COR-L47 (cell line): ENCODE measurements around the gene SCYL1.
"Not testable (repeated sequence)": the region's sequence is repeated elsewhere in the genome, so short reads cannot be mapped to it uniquely, and the experiment has no call there.

ENCODE experiments used
- DNase-seq: peaks from one replicate; lab custom pipeline; 2025; lab: John Stamatoyannopoulos, UW

Gene SCYL1

DNA sequence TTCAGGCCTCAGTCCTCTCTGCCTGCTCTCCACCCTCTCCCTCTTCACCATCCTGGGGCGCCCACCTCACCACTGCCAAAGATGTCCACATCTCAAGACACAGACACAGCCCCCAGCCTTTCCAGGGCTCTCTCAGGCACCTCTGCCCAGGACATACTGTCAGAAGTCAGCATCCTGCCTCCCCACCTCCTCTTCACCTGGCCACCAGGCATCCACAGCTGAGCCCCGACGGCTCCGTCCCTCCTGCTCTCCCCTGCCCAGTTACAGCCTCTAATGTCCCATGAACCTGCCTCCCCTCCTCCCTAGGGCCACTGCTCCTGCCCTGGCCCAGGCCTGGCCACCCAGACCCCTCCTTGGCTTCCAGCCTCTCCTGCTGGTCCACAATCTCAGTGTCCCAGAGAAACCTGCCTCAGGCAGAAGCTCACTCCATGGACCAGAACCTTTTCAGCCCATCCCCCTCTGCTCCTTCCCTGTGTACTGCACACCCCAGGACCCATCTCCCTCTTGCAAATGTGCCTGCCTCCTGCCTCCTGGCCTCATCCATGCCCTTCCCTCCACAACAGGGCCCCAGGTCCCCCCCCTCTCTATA is 30.1 kb downstream of the SCYL1 start:
- DNase-seq: no peak

DNA sequence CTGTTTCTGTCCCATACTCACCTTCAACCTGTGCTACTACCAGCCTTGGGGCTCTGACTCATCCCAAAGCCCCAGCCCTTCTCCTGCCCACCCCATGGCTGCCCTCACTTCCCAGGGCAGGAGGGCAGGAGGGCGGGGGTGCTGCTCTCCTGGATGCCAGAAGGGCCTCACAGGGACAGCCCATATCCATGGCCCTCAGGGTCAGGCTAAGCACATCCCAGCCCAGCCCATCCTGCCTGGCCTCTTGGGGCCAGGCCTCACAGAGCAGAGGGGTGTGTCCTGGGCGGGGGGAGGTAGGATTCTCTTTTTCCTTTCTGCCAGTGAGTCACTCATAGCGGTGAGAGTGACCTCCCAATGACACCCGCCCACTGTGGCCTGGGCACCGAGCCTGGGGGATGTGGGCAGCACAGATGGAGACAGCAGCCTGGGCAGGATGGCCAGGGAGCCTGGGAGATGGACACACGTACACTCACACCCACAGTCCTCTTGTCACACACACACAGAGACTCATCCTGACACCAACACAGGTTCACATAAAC is 30.9 kb downstream of the SCYL1 start:
- DNase-seq: no peak

- DNase-seq: no peak
These were observed 31.8 kb downstream of the SCYL1 start for GRCh38 chr11:65556470-65557279.

DNA sequence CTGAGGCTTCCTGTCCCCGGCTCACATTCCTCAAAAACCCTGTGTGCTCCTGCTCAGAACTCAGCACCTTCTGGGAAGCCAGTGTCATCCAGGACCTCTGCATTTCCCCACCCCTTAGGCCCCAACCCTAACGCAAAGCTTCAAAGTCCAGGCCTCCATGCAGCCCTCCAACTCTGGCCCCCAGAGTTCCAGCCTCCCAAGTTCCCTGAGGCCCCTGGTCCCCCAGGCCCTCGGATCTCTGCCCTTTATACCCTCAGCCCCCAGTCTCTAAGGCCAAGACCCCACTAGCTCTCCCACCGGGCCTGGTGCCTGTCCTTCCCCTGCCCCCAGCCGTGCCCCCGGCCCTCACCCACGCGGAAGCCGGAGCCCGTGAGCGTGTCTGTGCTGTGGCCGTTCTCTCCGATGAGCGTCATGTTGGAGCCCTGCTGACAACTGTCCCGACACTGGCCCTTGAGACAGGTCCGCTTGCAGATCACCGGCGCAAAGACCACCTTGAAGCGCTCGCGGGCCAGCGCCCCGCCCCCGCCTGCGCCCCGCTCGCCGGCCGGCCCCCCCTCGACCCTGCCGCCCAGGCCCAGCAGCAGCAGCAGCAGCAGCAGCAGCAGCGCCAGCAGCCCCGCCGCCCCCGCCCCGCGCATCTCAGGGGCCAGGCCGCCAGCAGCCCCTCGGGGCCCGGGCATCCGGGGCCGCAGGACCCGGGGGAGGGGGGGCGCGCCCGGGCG is 32.6 kb downstream of the SCYL1 start:
- no peak for DNase-seq

DNA sequence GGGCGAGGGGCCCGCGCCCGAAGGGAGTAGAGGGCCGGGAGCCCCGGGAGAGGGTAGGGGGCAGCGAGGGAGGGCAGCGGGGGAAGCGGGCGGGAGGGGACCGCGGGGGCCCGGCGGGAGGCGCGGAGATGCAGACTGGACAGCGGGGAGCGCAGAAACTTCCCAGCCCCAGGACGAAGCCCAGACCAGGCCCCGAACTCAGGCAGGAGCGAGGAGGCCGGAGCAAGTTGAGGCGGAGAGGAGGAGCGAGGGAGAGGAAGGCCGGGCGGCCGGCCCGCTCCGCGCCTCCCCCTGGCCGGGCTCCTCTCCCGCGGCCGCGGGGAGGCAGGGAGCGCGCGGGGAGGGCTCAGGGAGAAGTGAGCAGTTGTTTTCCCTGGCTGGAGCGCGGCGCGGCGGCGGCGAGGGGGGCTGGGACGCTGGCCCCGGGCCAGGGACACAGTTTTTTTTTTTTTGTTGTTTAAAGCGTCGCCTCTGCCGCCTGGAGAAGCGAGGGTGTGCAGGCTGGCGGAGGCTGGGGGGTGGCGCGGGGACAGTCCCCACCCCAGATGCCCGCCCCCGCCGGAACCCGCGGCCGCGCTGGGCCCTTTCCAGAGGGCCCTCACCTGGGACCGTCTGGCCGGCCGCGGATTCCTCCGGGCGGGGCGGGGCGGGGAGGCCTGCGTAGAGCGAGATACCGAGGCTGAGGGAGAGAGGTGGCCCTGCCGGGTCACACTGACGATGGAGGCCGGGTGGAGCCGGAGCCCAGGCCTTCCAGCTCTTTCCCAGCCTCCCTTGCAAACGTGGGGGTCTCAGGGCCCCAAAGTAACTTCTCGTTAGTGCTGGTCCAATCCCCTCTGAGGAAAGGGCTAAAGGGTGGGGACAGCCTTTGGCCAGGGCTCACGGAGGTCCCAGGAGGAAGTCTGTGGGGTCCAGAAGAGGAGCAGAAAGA is 33.4 kb downstream of the SCYL1 start, which contains the start of gene LTBP3:
TSS of gene LTBP3 (minus strand) at position 358 of the 928 bp plus-strand sequence. CDS start 400 bp downstream, outside the sequence.
- DNase-seq: peak; percentile 63

GRCh38 chr11:65558930-65559509 is 34.1 kb downstream of the SCYL1 start:
- DNase-seq: peak; percentile 58

DNA sequence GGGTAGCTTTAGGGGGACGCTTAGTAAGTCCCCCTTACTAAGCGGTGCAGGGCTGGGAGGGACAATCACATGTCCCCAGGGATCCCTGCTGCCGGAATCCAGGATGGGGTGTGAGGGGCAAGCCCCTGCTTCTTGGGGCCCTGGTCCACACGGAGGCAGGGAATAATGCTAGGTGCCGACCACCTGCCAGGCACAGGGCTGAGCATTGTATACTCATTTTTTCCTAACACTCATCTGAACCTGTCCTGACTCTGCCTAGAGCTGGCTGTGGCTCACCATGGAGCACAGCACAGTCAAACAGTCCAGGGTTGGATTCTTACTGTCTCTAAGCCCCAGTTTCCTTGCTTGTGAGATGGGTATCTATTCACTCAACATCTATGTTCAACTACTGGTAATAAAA is 34.7 kb downstream of the SCYL1 start:
- DNase-seq: no peak

DNA sequence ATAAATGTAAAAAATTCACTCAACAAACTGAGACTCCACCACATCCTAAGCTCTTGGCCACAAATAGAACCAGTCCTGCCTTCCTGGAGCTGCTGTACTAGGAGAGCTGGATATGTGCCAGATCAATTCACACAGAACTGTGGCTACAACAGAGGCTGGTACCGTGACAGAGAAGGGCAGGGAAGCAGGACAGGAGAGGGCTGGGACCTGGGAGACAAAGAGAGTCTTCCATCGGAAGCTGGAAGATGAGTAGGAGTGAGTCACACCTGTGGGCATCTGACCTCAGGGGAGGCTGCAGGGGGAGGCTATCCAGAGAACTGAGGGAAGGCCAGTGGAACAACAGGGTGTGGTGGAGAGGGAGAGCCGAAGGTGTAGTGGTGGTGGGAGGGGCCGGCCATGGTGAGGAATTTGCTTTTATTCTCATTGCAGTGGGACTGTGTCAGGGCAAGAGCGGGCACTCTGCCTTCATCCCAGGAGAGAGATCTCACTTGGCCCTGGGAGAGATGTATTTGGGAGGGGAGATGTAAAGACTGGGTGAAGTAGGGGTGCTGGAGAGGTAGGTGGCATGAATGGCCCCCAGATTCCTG is 35.2 kb downstream of the SCYL1 start:
- DNase-seq: peak; percentile 36

DNA sequence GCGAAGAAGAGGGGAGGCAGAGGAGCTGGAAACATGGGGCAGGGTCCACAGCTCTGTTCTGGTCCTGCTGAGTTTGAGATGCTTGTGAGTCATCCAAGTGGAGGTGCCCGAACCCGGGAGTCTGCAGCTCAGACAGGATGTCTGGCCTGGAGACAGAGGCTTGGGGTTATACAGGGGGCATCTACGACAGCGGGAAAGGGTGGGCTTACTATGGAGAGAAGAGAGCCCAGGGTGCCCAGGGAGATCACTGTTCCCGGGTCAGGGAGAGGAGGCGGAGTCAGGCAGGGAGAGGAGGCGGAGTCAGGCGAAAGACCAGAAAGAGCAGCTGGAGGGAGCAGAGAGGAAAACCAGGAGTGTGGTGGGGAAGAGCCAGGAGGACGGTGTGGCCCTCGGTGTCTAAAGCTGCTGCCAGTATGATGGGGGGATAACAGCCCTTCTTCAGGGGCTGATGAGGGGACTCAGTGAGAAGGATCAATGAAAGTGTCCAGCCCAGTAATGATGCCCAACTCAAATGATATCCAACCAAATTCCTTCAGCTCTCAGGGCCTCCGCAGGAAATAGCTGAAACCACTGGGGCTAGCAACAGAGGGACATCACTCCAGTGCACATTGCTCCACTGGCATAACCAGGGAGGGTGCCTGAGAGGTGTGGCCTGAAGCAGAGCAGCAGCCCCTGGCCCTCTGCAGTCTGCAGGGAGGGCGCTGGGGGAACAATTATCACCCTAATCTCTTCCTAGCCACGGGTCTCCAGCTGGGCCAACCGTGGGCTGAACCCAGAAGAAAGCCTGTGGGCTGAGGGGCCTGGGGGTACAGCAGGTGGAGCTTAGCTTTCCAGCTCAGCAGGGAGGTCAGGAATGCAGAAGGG is 35.9 kb downstream of the SCYL1 start:
- DNase-seq: no peak

DNA sequence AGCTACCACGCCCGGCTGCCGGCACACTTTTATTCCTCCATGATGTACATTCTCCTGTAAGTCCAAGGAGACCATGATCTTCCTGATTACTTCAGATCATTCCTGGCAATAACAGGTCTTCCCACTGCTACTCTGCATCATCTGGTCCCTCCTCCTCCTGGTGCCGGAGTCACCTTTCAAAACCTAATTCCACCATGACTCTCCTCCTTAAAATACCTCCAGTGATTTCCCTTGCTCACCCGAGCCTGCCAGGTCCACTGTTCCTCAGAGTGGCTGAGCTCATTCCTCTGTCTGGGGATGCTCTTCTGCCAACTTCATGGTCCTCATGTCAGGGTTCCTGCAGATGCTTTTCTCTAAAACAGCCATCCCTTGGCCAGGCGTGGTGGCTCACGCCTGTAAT is 37.1 kb downstream of the SCYL1 start:
- no peak for DNase-seq

DNA sequence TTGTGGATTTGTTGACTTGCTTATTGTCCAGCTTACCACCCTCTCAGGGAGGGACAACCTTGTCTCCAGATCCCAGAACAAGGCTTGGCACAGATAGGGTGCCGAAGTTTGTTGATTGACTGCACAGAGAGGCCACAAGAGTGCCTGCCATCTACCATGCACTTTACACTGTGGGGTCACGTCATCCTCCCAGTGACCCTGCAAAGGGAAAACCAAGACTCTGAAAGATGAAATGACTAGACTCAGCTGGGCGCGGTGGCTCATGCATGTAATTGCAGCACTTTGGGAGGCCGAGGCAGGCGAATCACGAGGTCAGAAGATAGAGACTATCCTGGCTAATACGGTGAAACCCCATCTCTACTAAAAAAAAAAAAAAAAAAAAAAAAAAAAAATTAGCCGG is 37.9 kb downstream of the SCYL1 start:
- DNase-seq: no peak

- DNase-seq: no peak
These were observed 38.7 kb downstream of the SCYL1 start for GRCh38 chr11:65563601-65564000.

- DNase-seq: not testable (repeated sequence)
These were observed 40.1 kb downstream of the SCYL1 start for GRCh38 chr11:65564879-65565559.

DNA sequence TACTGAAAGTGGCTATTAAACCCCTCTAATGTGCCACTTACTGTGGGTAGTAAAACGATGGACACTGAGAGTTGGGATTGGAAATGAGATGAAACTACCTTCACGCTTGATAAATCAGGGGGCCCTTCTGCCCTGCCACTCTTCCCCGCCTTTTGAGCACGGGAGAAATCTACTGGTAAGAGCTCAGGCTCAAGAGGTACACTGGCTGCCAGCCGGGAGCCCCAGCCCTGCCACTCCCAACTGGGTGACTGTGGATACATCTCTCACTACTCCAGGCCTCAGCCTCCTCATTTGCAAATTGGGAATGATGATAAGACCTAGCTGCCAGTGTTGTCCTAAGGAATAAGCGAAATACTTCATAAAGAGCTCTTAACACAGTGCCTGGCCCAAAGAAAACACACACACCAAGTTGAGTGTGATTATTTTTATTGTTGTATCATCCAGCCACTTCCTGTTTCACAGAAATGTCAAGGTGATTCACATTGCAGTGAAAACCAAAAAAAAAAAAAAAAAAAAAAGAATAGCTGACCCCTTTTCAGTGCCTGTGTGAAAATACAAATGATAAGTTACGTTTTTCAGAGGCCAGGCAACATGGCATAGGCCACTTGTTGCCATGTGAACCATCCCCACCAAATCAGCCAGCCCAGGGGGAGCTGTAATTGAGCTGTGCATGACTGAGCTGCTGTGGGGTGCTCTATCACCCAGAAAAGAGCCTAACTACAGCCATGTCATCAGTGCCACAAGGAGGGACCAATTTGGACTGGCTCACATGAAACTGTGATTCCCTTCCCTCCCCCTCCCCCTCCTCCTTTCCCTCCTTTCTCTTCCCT is 41.0 kb downstream of the SCYL1 start:
- DNase-seq: no peak

DNA sequence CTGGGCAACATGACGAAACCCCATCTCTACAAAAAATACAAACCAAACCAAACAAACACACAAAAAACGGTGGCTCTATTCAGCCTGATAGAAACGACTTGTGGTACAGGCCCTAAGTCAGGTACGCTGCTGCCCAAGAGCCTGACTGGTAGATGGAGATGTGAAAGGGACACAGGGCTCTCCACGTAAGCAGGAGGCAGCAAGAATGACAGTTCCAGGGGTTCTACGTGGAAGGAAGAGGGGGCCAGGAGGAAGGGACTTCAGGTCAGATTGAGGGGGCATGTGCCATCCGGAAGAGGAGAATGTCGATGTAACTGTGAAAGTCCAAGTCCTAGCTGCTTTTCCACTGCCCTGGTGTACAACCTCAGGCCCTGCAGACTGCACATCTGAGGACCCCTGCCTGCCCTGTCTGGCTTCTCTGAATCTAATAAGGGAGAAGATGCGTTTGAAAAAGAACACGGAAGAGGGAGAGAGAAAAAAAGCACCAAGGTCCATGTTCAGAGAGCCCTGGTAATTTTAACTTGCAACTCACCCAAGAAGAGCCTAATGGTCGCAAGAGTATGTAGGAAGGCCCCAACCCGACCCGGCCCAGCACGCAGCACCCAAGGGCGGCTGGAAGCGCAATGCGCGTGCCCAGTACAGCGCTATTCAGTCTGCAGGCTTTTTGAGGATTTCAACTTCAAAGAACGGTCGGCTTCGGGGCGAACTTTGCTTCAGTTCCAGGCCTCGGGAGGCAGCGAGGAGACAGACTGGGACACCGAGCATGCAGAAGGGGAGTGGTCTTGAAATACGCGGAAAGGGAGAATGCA is 44.5 kb downstream of the SCYL1 start:
- DNase-seq: no peak

- peak; percentile 99 for DNase-seq
These were observed 45.4 kb downstream of the SCYL1 start, which contains the start of gene ZNRD2 for GRCh38 chr11:65569973-65570918. Gene ZNRD2, plus strand, starts transcription at chr11:65570477. Its CDS starts 15 bp downstream, at chr11:65570492.
